ENCODE results near the gene IQCB1. TPM values are rescaled to one million over a fixed set of nuclear protein-coding genes. Genes with fewer than 3 reads are reported as not detected.
"Not testable (repeated sequence)": the region's sequence is repeated elsewhere in the genome, so short reads cannot be mapped to it uniquely, and the experiment has no call there.

The IQCB1 gene
- total and polyA plus RNA-seq, 9 donors, result 15.3 to 28.2 (median 20.2) TPM

- intact Hi-C loops (cut with DNase I), result no loop called here
- no peaks in the 10 kb centered on the region for H3K9me3 ChIP-seq
- H3K27ac ChIP-seq, result no peak overlapping the region
- DNase-seq, result no peak
- H3K27me3 ChIP-seq, result no peaks in the 10 kb centered on the region
- no peaks in the 10 kb centered on the region for H3K4me1 ChIP-seq (ENCODE audit: insufficient read depth)
- TF ChIP-seq CTCF (IDR thresholded peaks at IDR 0.05) (no peak), EP300 (IDR thresholded peaks at IDR 0.05) (no peak), POLR2A (IDR thresholded peaks at IDR 0.05) (no peak)
- no peaks in the 10 kb centered on the region for H3K36me3 ChIP-seq
- H3K4me3 ChIP-seq, result no peak overlapping the region
Observed at GRCh38 chr3:121870717-121871116, 35.9 kb upstream of the IQCB1 start.

GRCh38 chr3:121869736-121870135 lies 34.9 kb upstream of the IQCB1 start:
- DNase-seq, result no peak
- Histone ChIP-seq H3K27ac (no peak overlapping the region), H3K9me3 (no peaks in the 10 kb centered on the region), H3K27me3 (no peaks in the 10 kb centered on the region), H3K4me1 (ENCODE audit: insufficient read depth) (no peaks in the 10 kb centered on the region), H3K4me3 (no peak overlapping the region), H3K36me3 (no peaks in the 10 kb centered on the region)
- 92 to 95% (median 94%) methylated on average over 2 of the region's 2 CpGs for WGBS, 3 donors
- intact Hi-C loops (cut with DNase I), result no loop called here
- TF ChIP-seq POLR2A (IDR thresholded peaks at IDR 0.05) (no peak), CTCF (IDR thresholded peaks at IDR 0.05) (no peak), EP300 (IDR thresholded peaks at IDR 0.05) (no peak)

GRCh38 chr3:121863801-121864200 lies 28.9 kb upstream of the IQCB1 start:
- TF ChIP-seq CTCF (IDR thresholded peaks at IDR 0.05), result no peak
- no peak for TF ChIP-seq EP300 (IDR thresholded peaks at IDR 0.05)
- TF ChIP-seq POLR2A (IDR thresholded peaks at IDR 0.05), result no peak
- Histone ChIP-seq H3K4me1 (ENCODE audit: insufficient read depth) (no peaks in the 10 kb centered on the region), H3K9me3 (peaks cover 0 to 8% of the 10 kb centered on the region in 2 donors), H3K36me3 (no peaks in the 10 kb centered on the region), H3K4me3 (no peak overlapping the region), H3K27me3 (no peaks in the 10 kb centered on the region), H3K27ac (no peak overlapping the region)
- intact Hi-C loops (cut with DNase I), result no loop called here
- no peak for DNase-seq

GRCh38 chr3:121863247-121863646 lies 28.4 kb upstream of the IQCB1 start:
- H3K27me3 ChIP-seq; H3K9me3 ChIP-seq; H3K4me1 ChIP-seq (ENCODE audit: insufficient read depth); DNase-seq; H3K36me3 ChIP-seq; intact Hi-C loops (cut with DNase I); H3K4me3 ChIP-seq; H3K27ac ChIP-seq: not testable (repeated sequence)
- 95 to 99% (median 95%) methylated on average over 9 of the region's 9 CpGs for WGBS, 3 donors

GRCh38 chr3:121857778-121858177 lies 22.9 kb upstream of the IQCB1 start:
- H3K27me3 ChIP-seq; H3K9me3 ChIP-seq; H3K27ac ChIP-seq; intact Hi-C loops (cut with DNase I); H3K4me3 ChIP-seq; H3K4me1 ChIP-seq (ENCODE audit: insufficient read depth); DNase-seq; H3K36me3 ChIP-seq: not testable (repeated sequence)
- 78 to 91% (median 85%) methylated on average over 4 to 5 of the region's 5 CpGs for WGBS, 3 donors

- TF ChIP-seq POLR2A (IDR thresholded peaks at IDR 0.05) (no peak), CTCF (IDR thresholded peaks at IDR 0.05) (no peak), EP300 (IDR thresholded peaks at IDR 0.05) (no peak)
- intact Hi-C loops (cut with DNase I), result no loop called here
- no peak overlapping the region for H3K27ac ChIP-seq
- H3K27me3 ChIP-seq, result no peaks in the 10 kb centered on the region
- no peaks in the 10 kb centered on the region for H3K4me1 ChIP-seq (ENCODE audit: insufficient read depth)
- WGBS, 3 donors, result 44 to 45% (median 45%) methylated on average over 5 of the region's 5 CpGs
- H3K36me3 ChIP-seq, result no peaks in the 10 kb centered on the region
- no peak overlapping the region for H3K4me3 ChIP-seq
- no peaks in the 10 kb centered on the region for H3K9me3 ChIP-seq
- DNase-seq, result no peak
Observed at GRCh38 chr3:121855555-121855954, 20.7 kb upstream of the IQCB1 start.

Data from ovary (tissue), 9 donors.